GM19351 (cell line): ENCODE data around the gene COPG2.
"Not testable (repeated sequence)": the region's sequence is repeated elsewhere in the genome, so short reads cannot be mapped to it uniquely, and the experiment has no call there.

Experiments used
- ATAC-seq: cut with Tn5 transposase; IDR thresholded peaks from one replicate; pipeline ENCODE4 v1.9.1; 2021; ENCODE audit warnings: mild to moderate bottlenecking, moderate library complexity; ENCODE audit not compliant: unreplicated experiment

COPG2 gene

DNA sequence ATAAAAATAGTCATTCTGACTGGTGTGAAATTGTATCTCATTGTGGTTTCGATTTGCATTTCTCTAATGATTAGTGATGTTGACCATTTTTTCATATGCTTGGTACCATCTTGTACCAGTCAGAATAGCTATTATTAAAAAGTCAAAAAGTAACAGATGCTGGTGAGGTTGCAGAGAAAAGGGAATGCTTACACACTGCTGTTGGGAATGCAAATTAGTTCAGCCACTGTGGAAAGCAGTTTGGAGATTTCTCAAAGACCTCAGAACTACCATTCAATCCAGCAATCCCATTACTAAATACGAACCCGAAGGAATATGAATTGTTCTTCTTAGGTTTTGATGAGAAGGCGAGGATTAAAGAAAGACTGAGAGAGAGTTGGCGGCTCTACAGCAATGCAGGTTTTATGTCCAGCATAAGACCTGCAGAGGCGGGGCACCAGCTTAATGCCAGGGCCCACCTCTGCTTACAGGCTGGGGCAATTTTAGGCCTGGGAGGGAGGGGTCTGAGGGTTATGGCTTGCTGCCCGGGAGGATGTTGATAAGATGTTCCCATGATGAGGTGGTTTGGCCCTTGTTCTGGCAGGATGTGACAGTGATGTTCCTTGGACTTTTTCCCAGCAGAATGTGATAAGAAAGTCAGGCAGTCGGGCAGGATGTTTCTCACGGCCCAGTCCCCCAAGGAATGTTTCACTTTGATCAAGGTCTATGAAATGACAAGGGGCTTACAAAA lies 102.2 kb downstream of the COPG2 start:
- ATAC-seq, result no peak

DNA sequence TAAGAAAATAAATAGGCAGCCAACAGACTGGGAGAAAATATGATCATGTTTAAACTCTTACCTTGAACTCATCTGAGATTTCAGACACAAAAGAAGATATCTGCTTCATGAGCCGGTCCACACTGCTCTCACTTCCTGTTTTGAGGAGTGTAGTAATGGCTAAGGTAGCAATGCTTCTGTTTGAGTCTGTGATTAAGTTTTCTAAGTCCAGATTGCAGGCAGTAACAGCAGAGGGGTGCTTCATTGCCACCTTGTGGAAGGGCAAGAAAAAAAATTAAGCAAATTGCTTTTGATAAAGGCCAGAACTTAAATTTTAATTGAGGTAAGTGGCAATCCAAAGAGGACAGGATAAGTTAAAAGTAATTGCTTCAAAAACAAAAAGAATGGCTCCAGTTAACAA lies 107.6 kb downstream of the COPG2 start:
- peak; percentile 97 for ATAC-seq

- ATAC-seq, result no peak
Observed at GRCh38 chr7:130559184-130559583, 109.4 kb downstream of the COPG2 start.

GRCh38 chr7:130554481-130554880 lies 114.1 kb downstream of the COPG2 start:
- no peak for ATAC-seq

- no peak for ATAC-seq
Observed at GRCh38 chr7:130553398-130554029, 115.0 kb downstream of the COPG2 start.

- ATAC-seq, result no peak
Observed at GRCh38 chr7:130544356-130544755, 124.2 kb downstream of the COPG2 start.

- ATAC-seq, result no peak
Observed at GRCh38 chr7:130543487-130544010, 125.0 kb downstream of the COPG2 start.

- ATAC-seq, result not testable (repeated sequence)
Observed at GRCh38 chr7:130542297-130542696, 126.3 kb downstream of the COPG2 start.

- not testable (repeated sequence) for ATAC-seq
Observed at GRCh38 chr7:130541287-130541686, 127.3 kb downstream of the COPG2 start.

- not testable (repeated sequence) for ATAC-seq
Observed at GRCh38 chr7:130537894-130538293, 130.7 kb downstream of the COPG2 start.

- ATAC-seq, result no peak
Observed at GRCh38 chr7:130529417-130529816, 139.1 kb downstream of the COPG2 start.

GRCh38 chr7:130527752-130528355 lies 140.7 kb downstream of the COPG2 start:
- not testable (repeated sequence) for ATAC-seq

GRCh38 chr7:130524628-130525027 lies 143.9 kb downstream of the COPG2 start:
- ATAC-seq, result no peak

- not testable (repeated sequence) for ATAC-seq
Observed at GRCh38 chr7:130523519-130524125, 144.9 kb downstream of the COPG2 start.

- no peak for ATAC-seq
Observed at GRCh38 chr7:130521258-130521951, 147.1 kb downstream of the COPG2 start.

DNA sequence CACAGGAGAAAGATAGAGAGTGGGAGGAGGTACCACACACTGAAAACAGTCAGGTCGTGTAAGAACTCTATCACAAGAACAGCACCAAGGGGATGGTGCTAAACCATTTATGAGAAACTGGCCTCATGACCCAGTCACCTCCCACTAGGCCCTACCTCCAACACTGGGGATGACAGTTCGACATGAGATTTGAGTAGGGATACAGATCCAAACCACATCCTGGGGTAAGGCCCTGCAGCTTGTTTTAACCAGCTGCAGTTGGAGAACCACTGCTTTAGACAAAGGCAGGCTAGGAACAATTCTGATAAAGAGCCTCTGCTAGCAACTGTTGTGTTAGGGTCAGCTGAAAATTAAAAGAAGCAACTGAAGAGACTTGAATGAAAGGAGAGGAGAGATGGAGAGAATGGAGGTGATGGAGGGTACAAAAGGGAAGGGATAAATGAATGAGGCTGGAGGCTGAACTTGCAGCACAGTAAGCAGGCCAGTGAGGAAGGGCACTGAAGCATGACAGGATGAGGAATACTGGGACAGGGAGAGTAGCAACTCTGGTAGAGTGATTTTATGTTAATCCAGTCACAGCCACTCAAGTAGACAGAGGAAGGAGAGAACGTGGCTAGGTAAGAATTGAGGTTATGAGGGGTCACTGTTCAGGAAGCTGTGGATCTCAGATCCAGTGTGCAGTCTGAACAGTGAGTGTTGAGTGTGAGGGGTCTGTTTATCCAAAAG lies 153.1 kb downstream of the COPG2 start:
- ATAC-seq, result no peak

GRCh38 chr7:130513447-130513846 lies 155.1 kb downstream of the COPG2 start:
- no peak for ATAC-seq

DNA sequence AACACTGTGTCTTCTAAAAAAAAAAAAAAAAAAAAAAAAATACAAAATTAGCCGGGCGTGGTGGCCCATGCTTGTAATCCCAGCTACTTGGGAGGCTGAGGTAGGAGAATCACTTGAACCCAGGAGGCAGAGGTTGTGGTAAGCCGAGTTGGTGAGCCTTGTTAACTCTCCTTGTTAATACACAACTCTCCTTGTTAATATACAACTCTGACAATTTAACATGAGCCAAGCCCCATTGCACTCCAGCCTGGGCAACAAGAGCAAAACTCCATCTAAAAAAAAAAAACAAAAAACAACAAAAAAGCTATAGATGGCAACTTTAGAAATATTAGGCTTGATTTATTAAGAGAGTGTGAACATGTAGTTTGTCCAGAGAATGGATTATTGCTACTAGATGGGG lies 156.5 kb downstream of the COPG2 start:
- not testable (repeated sequence) for ATAC-seq

DNA sequence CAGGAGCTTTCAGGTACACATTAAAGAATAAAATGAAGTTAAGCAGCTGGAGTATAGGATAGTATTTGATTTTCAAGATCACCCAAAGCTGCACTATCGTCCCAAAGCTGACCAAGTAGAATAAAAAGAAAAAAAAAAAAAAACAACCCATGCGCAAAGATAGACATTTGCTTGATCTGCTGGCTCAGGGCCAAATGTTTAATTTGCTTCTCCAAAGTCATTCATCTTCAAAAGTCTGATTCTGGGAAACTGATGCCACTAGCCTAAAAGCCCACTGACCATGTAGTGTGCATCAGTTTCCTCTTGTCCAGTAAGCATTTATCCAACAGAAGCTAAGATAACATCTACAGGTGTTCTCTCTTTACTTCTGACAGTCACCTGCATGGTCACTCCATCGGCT lies 162.2 kb downstream of the COPG2 start:
- ATAC-seq, result no peak

GRCh38 chr7:130505753-130506152 lies 162.8 kb downstream of the COPG2 start:
- ATAC-seq, result no peak
